ENCODE data around the gene COA7.

DNA sequence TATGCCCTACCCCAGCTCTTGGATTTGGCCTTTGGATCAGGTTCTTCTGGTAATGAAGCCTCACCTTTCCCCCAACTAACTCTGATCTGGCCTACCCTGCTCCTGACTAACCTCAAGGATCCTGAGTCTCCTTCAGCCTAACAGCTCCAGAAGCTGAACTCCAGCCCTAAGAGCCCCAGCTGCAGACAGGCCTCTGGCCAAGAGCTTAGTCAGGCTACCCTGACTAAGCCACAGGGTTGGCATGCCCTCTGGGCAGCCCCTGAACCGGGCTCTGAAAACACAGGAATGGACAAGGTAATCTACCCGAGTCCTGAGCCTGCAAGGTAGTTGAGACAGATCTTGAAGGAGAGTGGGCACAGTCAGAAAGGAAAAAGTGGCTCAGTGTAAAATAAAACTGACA lies 29.4 kb downstream of the COA7 start:
- no peak for TF ChIP-seq POLR2A (IDR thresholded peaks at IDR 0.05)
- TF ChIP-seq, protein P1, sequence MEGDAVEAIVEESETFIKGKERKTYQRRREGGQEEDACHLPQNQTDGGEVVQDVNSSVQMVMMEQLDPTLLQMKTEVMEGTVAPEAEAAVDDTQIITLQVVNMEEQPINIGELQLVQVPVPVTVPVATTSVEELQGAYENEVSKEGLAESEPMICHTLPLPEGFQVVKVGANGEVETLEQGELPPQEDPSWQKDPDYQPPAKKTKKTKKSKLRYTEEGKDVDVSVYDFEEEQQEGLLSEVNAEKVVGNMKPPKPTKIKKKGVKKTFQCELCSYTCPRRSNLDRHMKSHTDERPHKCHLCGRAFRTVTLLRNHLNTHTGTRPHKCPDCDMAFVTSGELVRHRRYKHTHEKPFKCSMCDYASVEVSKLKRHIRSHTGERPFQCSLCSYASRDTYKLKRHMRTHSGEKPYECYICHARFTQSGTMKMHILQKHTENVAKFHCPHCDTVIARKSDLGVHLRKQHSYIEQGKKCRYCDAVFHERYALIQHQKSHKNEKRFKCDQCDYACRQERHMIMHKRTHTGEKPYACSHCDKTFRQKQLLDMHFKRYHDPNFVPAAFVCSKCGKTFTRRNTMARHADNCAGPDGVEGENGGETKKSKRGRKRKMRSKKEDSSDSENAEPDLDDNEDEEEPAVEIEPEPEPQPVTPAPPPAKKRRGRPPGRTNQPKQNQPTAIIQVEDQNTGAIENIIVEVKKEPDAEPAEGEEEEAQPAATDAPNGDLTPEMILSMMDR (IDR thresholded peaks at IDR 0.05) = no peak

All from vagina (tissue), 2 donors.